GM19099 (cell line): Measurements from ENCODE around the gene FXN.

ENCODE experiments used
- POLR2A ChIP-seq: IDR thresholded peaks from 3 replicates; pipeline ENCODE4 v1.6.1; 2011; ENCODE audit warnings: low read depth; ENCODE audit not compliant: insufficient read length; ENCODE audit errors: extremely low read depth

The FXN gene

DNA sequence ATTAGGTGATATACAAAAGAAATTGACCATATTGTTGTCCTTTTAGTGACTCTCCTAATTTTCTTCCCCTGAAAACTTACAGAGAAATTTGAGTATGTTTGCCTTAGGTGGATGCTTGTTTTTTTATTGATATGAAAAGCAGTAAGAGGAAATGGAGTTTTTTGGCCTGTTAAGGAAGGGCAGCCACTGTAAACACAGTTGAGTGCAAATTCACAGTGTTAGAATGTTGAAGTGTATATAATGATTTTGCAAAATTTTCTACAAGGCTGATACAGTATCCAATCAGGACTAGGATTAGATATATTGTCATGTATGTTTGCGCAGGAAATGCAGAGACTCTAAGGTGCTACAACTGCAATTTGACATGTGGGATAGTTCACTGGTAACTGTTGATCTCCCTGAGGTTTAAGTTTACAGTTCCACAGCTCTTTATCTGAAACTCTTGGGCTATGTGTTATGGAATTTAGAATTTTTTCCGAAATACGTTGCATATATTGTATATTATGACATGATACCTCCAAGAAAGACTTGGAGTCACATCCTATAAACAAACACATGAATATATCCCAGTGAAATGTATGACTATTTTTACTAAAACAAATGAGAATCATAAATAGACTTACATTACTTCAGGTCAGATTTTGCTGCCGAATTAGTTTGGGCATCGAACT is 62.5 kb downstream of the FXN start:
- TF ChIP-seq POLR2A = no peak

GRCh38 chr9:69104830-69105527 is 69.4 kb downstream of the FXN start:
- TF ChIP-seq POLR2A = no peak

- TF ChIP-seq POLR2A = no peak
Measured at GRCh38 chr9:69107771-69108170, 72.2 kb downstream of the FXN start.

DNA sequence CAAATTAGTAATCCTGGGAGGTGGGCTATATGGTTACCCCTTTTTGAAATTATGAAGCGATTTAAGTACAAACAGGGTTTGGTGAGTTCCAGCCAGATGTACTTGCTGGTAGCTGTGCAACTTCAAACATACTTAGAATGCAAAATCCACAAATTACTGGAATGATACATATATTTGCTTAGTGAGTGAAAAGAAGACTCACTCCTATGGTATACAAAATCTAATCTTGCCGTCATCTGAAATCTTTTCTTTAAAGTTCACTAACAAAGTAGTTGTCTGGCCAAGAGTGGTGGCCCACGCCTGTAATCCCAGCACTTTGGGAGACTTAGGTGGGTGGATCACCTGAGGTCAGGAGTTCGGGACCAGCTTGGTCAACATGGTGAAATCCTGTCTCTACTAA is 73.6 kb downstream of the FXN start:
- no peak for TF ChIP-seq POLR2A

GRCh38 chr9:69115621-69116020 is 80.1 kb downstream of the FXN start:
- TF ChIP-seq POLR2A = no peak

DNA sequence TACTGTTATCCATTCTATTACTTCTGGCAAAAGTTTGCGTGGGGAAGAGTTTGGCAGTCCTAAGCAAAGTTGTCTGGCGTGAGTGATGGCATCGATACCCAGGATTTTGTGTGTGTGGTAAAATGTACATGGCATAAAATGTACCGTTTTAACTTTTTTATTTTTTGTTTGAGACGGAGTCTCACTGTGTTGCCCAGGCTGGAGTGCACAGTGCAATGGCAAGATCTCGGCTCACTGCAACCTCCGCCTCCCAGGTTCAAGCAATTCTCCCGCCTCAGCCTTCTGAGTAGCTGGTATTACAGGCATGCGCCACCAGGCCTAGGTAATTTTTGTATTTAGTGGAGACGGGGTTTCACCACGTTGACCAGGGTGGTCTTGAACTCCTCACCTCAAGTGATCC is 83.1 kb downstream of the FXN start:
- TF ChIP-seq POLR2A = no peak

DNA sequence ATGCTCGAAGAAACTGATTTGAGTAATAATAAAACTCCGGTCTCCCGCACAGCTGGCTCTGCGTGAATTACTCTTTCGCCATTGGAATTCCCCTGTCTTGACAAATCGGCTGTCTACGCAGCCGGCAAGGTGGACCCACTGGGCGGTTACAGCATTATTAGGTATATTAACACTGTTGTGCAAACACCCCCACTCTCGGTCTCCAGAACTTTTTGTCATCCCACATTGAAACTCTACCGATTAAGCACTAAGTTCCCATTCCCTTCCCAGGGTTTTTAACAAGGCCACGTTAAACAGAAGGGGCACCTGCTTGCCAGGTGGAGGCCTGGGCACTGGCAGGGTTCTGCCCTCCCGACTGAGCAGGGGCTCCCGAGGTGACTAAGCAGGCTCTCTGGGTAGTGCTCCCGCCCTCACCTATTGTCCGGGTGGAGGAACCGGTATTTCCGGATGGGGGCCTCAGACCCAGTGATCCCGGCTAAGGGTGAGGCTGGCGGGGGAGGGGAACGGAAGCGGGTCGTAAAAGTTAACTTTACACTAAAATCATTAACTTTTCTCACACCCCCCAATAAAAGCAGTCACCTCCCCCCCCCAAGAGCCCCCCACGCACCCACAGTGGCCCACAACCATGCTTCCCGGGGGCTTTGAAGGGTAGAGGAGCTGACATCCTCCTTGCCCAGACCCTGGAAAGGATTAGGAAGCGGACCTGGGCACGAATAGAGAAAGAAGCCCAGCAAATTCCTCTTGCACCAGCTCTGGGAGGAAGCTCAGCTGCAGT is 85.0 kb downstream of the FXN start:
- no peak for TF ChIP-seq POLR2A

GRCh38 chr9:69121155-69122081 is 85.9 kb downstream of the FXN start:
- no peak for TF ChIP-seq POLR2A

DNA sequence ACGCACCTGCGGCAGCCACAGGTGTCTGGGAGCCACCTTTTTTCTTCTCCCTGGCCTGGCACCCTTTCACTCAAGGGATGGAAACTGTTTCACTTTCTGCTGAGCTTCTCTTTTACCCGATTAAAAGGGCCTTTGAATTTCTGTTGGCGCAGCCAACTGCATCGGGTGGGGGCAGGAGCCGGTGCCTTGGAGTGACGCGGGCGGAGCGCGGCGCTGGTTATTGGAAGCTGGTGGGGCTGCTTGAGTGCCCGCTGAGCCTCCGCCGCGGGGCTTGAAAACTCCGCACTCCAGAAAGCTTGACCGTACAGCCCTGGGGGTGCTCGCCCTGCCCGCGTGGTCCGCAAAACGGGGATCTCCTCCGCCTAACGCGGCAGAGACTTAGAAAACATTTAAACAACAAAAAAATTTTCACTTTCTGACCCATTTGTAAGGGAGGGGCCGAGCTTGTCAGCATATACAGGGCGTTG is 86.6 kb downstream of the FXN start:
- TF ChIP-seq POLR2A = no peak

GRCh38 chr9:69122549-69123141 is 87.1 kb downstream of the FXN start:
- no peak for TF ChIP-seq POLR2A

- TF ChIP-seq POLR2A = no peak
Measured at GRCh38 chr9:69130456-69131441, 95.2 kb downstream of the FXN start.

GRCh38 chr9:69131682-69132081 is 96.1 kb downstream of the FXN start:
- TF ChIP-seq POLR2A = no peak

- TF ChIP-seq POLR2A = no peak
Measured at GRCh38 chr9:69132361-69132760, 96.8 kb downstream of the FXN start.
